Thymus (tissue), 14 donors: ENCODE results near the gene CT47C1. TPM values are rescaled to one million over a fixed set of nuclear protein-coding genes. Genes with fewer than 3 reads are reported as not detected.
"Not testable (repeated sequence)": the region's sequence is repeated elsewhere in the genome, so short reads cannot be mapped to it uniquely, and the experiment has no call there.

ENCODE experiments used
- DNase-seq, 9 donors: peaks; one replicate each; pipeline ENCODE4 v3.0.0-alpha.2; 2013; ENCODE audit warnings: low spot score in 9 of 9, low read depth in 6 of 9, missing footprints in 1 of 9
- H3K27ac ChIP-seq, 2 donors: one replicate each; pipeline ENCODE4 v1.5.1; 2013; ENCODE audit warnings: control low read depth in 1 of 2, low read depth in 1 of 2, low read length in 1 of 2, mild to moderate bottlenecking in 1 of 2, moderate library complexity in 1 of 2
- H3K27me3 ChIP-seq, 2 donors: one replicate each; pipeline ENCODE4 v1.5.1; 2013; ENCODE audit warnings: low read length in 1 of 2; ENCODE audit not compliant: control insufficient read depth in 2 of 2, insufficient read depth in 1 of 2
- H3K36me3 ChIP-seq, 2 donors: one replicate each; pipeline ENCODE4 v1.5.1; 2013; ENCODE audit warnings: low read length in 1 of 2, mild to moderate bottlenecking in 1 of 2, moderate library complexity in 1 of 2; ENCODE audit not compliant: control insufficient read depth in 2 of 2, insufficient read depth in 2 of 2
- H3K4me1 ChIP-seq, 2 donors: one replicate each; pipeline ENCODE4 v1.5.1; 2013; ENCODE audit warnings: low read length in 2 of 2; ENCODE audit not compliant: control insufficient read depth in 2 of 2, insufficient read depth in 2 of 2
- H3K4me3 ChIP-seq, 2 donors: one replicate each; pipeline ENCODE4 v1.5.1; 2013; ENCODE audit warnings: low read length in 2 of 2, control low read depth in 1 of 2, mild to moderate bottlenecking in 1 of 2
- H3K9me3 ChIP-seq, 2 donors: one replicate each; pipeline ENCODE4 v1.5.1; 2013; ENCODE audit warnings: low read length in 1 of 2, mild to moderate bottlenecking in 1 of 2; ENCODE audit not compliant: control insufficient read depth in 2 of 2, insufficient read depth in 1 of 2
- WGBS: extraction: QIAGEN DNeasy Blood & Tissue Kit; methylation state at CpG from one replicate; pipeline ENCODE4 v1.1.7; 2013; 5-methylcytosine and 5-hydroxymethylcytosine counted together
- long read RNA-seq, 10 donors: transcript quantifications; one replicate each; lab custom pipeline, GENCODE V29; 2026
- polyA plus RNA-seq: library from polyadenylated mRNA; stranded (reverse); fragments of 200-250 nt; gene quantifications from one replicate; pipeline ENCODE4 v1.2.3, GENCODE V29; 2013
- total RNA-seq: library from RNA; stranded (reverse); fragments of 120-200 nt; gene quantifications from one replicate; pipeline ENCODE4 v1.2.4, GENCODE V29; 2013
- donor health status: healthy.

The CT47C1 gene
- total RNA-seq (not detected), polyA plus RNA-seq (not detected)
- long read RNA-seq, donor 1: 0 reads
- long read RNA-seq, donor 2: 0 reads
- long read RNA-seq, donor 3: 0 reads
- long read RNA-seq, donor 4: 0 reads
- long read RNA-seq, donor 5: 0 reads
- long read RNA-seq, donor 6: 0 reads
- long read RNA-seq, donor 7: 0 reads
- long read RNA-seq, donor 8: 0 reads
- long read RNA-seq, donor 9: 0 reads
- long read RNA-seq, donor 10: 0 reads

- Histone ChIP-seq H3K27ac (no peak within 1 kb of the TSS), H3K9me3 (no peaks in the 10 kb centered on the region), H3K36me3 (no peaks in the 10 kb centered on the region), H3K4me3 (no peak within 1 kb of the TSS), H3K4me1 (no peaks in the 10 kb centered on the region), H3K27me3 (no peaks in the 10 kb centered on the region)
- WGBS: 98% methylated on average over 6 of the region's 6 CpGs
- DNase-seq: no peak
These were observed at the start of gene CT47C1 for GRCh38 chrX:119072744-119073143. CT47C1 (plus strand) TSS chrX:119072993; CDS start chrX:119073226, 233 bp downstream.

- Histone ChIP-seq H3K36me3 (no peaks in the 10 kb centered on the region), H3K4me1 (no peaks in the 10 kb centered on the region), H3K27ac (no peak overlapping the region), H3K27me3 (no peaks in the 10 kb centered on the region), H3K4me3 (no peak overlapping the region), H3K9me3 (no peaks in the 10 kb centered on the region)
- WGBS: 95% methylated on average over 5 of the region's 5 CpGs
- no peak for DNase-seq
These were observed 46.9 kb upstream of the CT47C1 start for GRCh38 chrX:119025900-119026299.

GRCh38 chrX:119026344-119026743, 46.4 kb upstream of the CT47C1 start:
- DNase-seq, H3K27ac ChIP-seq, H3K27me3 ChIP-seq, H3K4me1 ChIP-seq, H3K4me3 ChIP-seq, H3K9me3 ChIP-seq, H3K36me3 ChIP-seq: not testable (repeated sequence)
- 97% methylated on average over 2 of the region's 2 CpGs for WGBS

- H3K27ac ChIP-seq, H3K4me1 ChIP-seq, H3K36me3 ChIP-seq, H3K27me3 ChIP-seq, H3K9me3 ChIP-seq, H3K4me3 ChIP-seq, DNase-seq: not testable (repeated sequence)
- 98% methylated on average over 28 of the region's 28 CpGs for WGBS
These were observed 44.6 kb upstream of the CT47C1 start for GRCh38 chrX:119027960-119028732.

- Histone ChIP-seq H3K27ac (no peak overlapping the region), H3K27me3 (no peaks in the 10 kb centered on the region), H3K36me3 (no peaks in the 10 kb centered on the region), H3K9me3 (no peaks in the 10 kb centered on the region), H3K4me3 (no peak overlapping the region), H3K4me1 (no peaks in the 10 kb centered on the region)
- DNase-seq: no peak
- 85% methylated on average over 1 of the region's 1 CpG for WGBS
These were observed 44.0 kb upstream of the CT47C1 start for GRCh38 chrX:119028733-119029330.

GRCh38 chrX:119029656-119030055, 43.1 kb upstream of the CT47C1 start:
- not testable (repeated sequence) for H3K27me3 ChIP-seq, H3K9me3 ChIP-seq, H3K4me3 ChIP-seq, DNase-seq, H3K27ac ChIP-seq, H3K36me3 ChIP-seq, H3K4me1 ChIP-seq
- WGBS: 97% methylated on average over 9 of the region's 10 CpGs

- H3K4me1 ChIP-seq: no peaks in the 10 kb centered on the region
- no peak overlapping the region for H3K27ac ChIP-seq
- H3K4me3 ChIP-seq: no peak overlapping the region
- H3K27me3 ChIP-seq: no peaks in the 10 kb centered on the region
- DNase-seq: no peak
- no peaks in the 10 kb centered on the region for H3K36me3 ChIP-seq
- no peaks in the 10 kb centered on the region for H3K9me3 ChIP-seq
These were observed 41.8 kb upstream of the CT47C1 start for GRCh38 chrX:119030990-119031389.

- H3K9me3 ChIP-seq: no peaks in the 10 kb centered on the region
- H3K4me1 ChIP-seq: no peaks in the 10 kb centered on the region
- H3K27ac ChIP-seq: no peak overlapping the region
- DNase-seq: no peak
- over 99% methylated on average over 4 of the region's 4 CpGs for WGBS
- H3K4me3 ChIP-seq: no peak overlapping the region
- H3K36me3 ChIP-seq: no peaks in the 10 kb centered on the region
- H3K27me3 ChIP-seq: no peaks in the 10 kb centered on the region
These were observed 36.4 kb upstream of the CT47C1 start for GRCh38 chrX:119036107-119037029.
